ENCODE results near the gene MCTP1. TPM values are rescaled to one million over a fixed set of nuclear protein-coding genes. Genes with fewer than 3 reads are reported as not detected.

The MCTP1 gene
- total RNA-seq, 1 experiment from 2014 or later = 2.5 TPM

GRCh38 chr5:94928891-94929290 lies 356.0 kb downstream of the MCTP1 start:
- peaks cover 4 to 5% of the 10 kb centered on the region in 2 experiments; a peak in 3 of 4 replicates for H3K4me1 Mint-ChIP-seq
- no peaks in the 10 kb centered on the region for H3K23me2 ChIP-seq (ENCODE audit: insufficient read length, low read depth, low read length, poor library complexity, severe bottlenecking)
- no peaks in the 10 kb centered on the region for H4K20me1 ChIP-seq (ENCODE audit: control insufficient read depth, insufficient read depth, insufficient read length)
- no peaks in the 10 kb centered on the region for H3K79me1 ChIP-seq (ENCODE audit: insufficient read depth, low read depth, low read length, poor library complexity, severe bottlenecking)
- H3K9me3 ChIP-seq (ENCODE audit: control insufficient read depth, low read depth, low read length) = no peaks in the 10 kb centered on the region
- H4K8ac ChIP-seq (replicated peaks; ENCODE audit: insufficient read length, low read depth, low read length) = no peak overlapping the region
- H4K5ac ChIP-seq (ENCODE audit: insufficient read length, low read depth, low read length) = no peak overlapping the region
- no peak overlapping the region for H3K4me2 ChIP-seq (ENCODE audit: insufficient read depth, insufficient read length, low read length)
- H2BK5ac ChIP-seq (ENCODE audit: insufficient read length, low read length) = no peak overlapping the region
- H2BK20ac ChIP-seq (ENCODE audit: low read depth, low read length, poor library complexity, severe bottlenecking) = no peak overlapping the region
- H3K14ac ChIP-seq (ENCODE audit: insufficient read depth, low read length) = no peak overlapping the region
- no peaks in the 10 kb centered on the region for H3K36me3 Mint-ChIP-seq (ENCODE audit: insufficient read depth in 1 of 3, low read depth in 3 of 3)
- no peak overlapping the region for H2AFZ ChIP-seq (ENCODE audit: low read length)
- no peak overlapping the region for H3K9ac ChIP-seq (ENCODE audit: extremely low read depth, insufficient read length, low read length)
- no peak overlapping the region for H4K91ac ChIP-seq (ENCODE audit: insufficient read length, low read depth, low read length)
- H3K79me2 ChIP-seq (ENCODE audit: insufficient read depth, low read length) = no peaks in the 10 kb centered on the region
- H3T11ph ChIP-seq (ENCODE audit: low read length) = no peak overlapping the region
- no peak overlapping the region for H3K23ac ChIP-seq (ENCODE audit: insufficient read length, low read depth, low read length)
- H3K27ac Mint-ChIP-seq = no peak overlapping the region; a peak in 1 of 7 replicates
- no peak for TF ChIP-seq CTCF (conservative IDR thresholded peaks at IDR 0.05)
- no peaks in the 10 kb centered on the region for H3K27me3 ChIP-seq (ENCODE audit: insufficient read depth, low read length)
- H2AK5ac ChIP-seq (ENCODE audit: insufficient read length, low read length) = no peak overlapping the region
- no peak overlapping the region for H2BK15ac ChIP-seq (ENCODE audit: low read depth, low read length)
- no peak overlapping the region for H3K4ac ChIP-seq (ENCODE audit: low read depth, low read length)
- H3K9me3 Mint-ChIP-seq = no peaks in the 10 kb centered on the region
- no peak for DNase-seq
- no peaks in the 10 kb centered on the region for H3K27me3 Mint-ChIP-seq (ENCODE audit: low read depth)
- WGBS (ENCODE audit: extremely low coverage, insufficient read length, low lambda C conversion rate) = no CpG with 5 or more reads among the region's 6 CpGs
- H2BK120ac ChIP-seq (ENCODE audit: low read depth, low read length, poor library complexity, severe bottlenecking) = no peak overlapping the region
- H3K18ac ChIP-seq (ENCODE audit: insufficient read length, low read depth, low read length) = no peak overlapping the region
- no peaks in the 10 kb centered on the region for H3K4me1 ChIP-seq (ENCODE audit: insufficient read depth, low read length)
- no peak overlapping the region for H3K4me3 Mint-ChIP-seq
- H3K27ac ChIP-seq (ENCODE audit: insufficient read length, low read depth, low read length) = no peak overlapping the region
- H3K56ac ChIP-seq (ENCODE audit: insufficient read length, low read depth, low read length) = no peak overlapping the region
- H2BK12ac ChIP-seq (ENCODE audit: insufficient read length, low read depth, low read length) = no peak overlapping the region

Measured in H9 (cell line).